ENCODE measurements around the gene PTPN20.

PTPN20 gene

GRCh38 chr10:47018026-47018735, 107.0 kb downstream of the PTPN20 start:
- TF ChIP-seq TEAD4 (IDR thresholded peaks at IDR 0.05) (no peak), CREB1 (IDR thresholded peaks at IDR 0.05; ENCODE audit: low read depth) (no peak), EGR1 (IDR thresholded peaks at IDR 0.05) (no peak), REST (IDR thresholded peaks at IDR 0.05; ENCODE audit: low read depth) (no peak)

- TF ChIP-seq USF1 (IDR thresholded peaks at IDR 0.05) (no peak), CEBPB (IDR thresholded peaks at IDR 0.05) (no peak), EGR1 (IDR thresholded peaks at IDR 0.05) (no peak), CREB1 (IDR thresholded peaks at IDR 0.05; ENCODE audit: low read depth) (no peak), ZBTB7A (IDR thresholded peaks at IDR 0.05; ENCODE audit: low read depth) (no peak), TAF1 (IDR thresholded peaks at IDR 0.05; ENCODE audit: low read depth) (no peak), MAX (IDR thresholded peaks at IDR 0.05) (no peak), TCF12 (IDR thresholded peaks at IDR 0.05; ENCODE audit: low read depth) (no peak), RAD21 (IDR thresholded peaks at IDR 0.05; ENCODE audit: low read depth) (no peak), NFIC (IDR thresholded peaks at IDR 0.05) (no peak), EP300 (IDR thresholded peaks at IDR 0.05; ENCODE audit: borderline replicate concordance) (no peak), FOXM1 (IDR thresholded peaks at IDR 0.05; ENCODE audit: borderline replicate concordance, low read depth) (no peak), YY1 (IDR thresholded peaks at IDR 0.05; ENCODE audit: low read depth) (no peak), REST (IDR thresholded peaks at IDR 0.05; ENCODE audit: low read depth) (no peak), TEAD4 (IDR thresholded peaks at IDR 0.05) (no peak)
Measured at GRCh38 chr10:47019155-47020145, 108.2 kb downstream of the PTPN20 start.

GRCh38 chr10:47020471-47020870, 109.2 kb downstream of the PTPN20 start:
- TF ChIP-seq REST (IDR thresholded peaks at IDR 0.05; ENCODE audit: low read depth): no peak

- no peak for TF ChIP-seq CREB1 (IDR thresholded peaks at IDR 0.05; ENCODE audit: low read depth)
- no peak for TF ChIP-seq CEBPB (IDR thresholded peaks at IDR 0.05)
- TF ChIP-seq TAF1 (IDR thresholded peaks at IDR 0.05; ENCODE audit: low read depth): no peak
Measured at GRCh38 chr10:47021850-47022249, 110.6 kb downstream of the PTPN20 start.

GRCh38 chr10:47022311-47023131, 111.3 kb downstream of the PTPN20 start:
- TF ChIP-seq EP300 (IDR thresholded peaks at IDR 0.05; ENCODE audit: borderline replicate concordance): no peak
- no peak for TF ChIP-seq CREB1 (IDR thresholded peaks at IDR 0.05; ENCODE audit: low read depth)
- TF ChIP-seq USF1 (IDR thresholded peaks at IDR 0.05): no peak
- no peak for TF ChIP-seq EGR1 (IDR thresholded peaks at IDR 0.05)
- no peak for TF ChIP-seq YY1 (IDR thresholded peaks at IDR 0.05; ENCODE audit: low read depth)
- no peak for TF ChIP-seq NFIC (IDR thresholded peaks at IDR 0.05)
- TF ChIP-seq ZBTB7A (IDR thresholded peaks at IDR 0.05; ENCODE audit: low read depth): no peak
- TF ChIP-seq FOXM1 (IDR thresholded peaks at IDR 0.05; ENCODE audit: borderline replicate concordance, low read depth): no peak
- no peak for TF ChIP-seq MAX (IDR thresholded peaks at IDR 0.05)
- TF ChIP-seq TAF1 (IDR thresholded peaks at IDR 0.05; ENCODE audit: low read depth): no peak

Data from Ishikawa (cell line).